Measurements from ENCODE around the gene LRRK1. TPM values are rescaled to one million over a fixed set of nuclear protein-coding genes. Genes with fewer than 3 reads are reported as not detected.

The LRRK1 gene
- polyA plus RNA-seq, 1 of the 3 experiments (the other 2 are of a cell fraction), result 6.9 TPM

DNA sequence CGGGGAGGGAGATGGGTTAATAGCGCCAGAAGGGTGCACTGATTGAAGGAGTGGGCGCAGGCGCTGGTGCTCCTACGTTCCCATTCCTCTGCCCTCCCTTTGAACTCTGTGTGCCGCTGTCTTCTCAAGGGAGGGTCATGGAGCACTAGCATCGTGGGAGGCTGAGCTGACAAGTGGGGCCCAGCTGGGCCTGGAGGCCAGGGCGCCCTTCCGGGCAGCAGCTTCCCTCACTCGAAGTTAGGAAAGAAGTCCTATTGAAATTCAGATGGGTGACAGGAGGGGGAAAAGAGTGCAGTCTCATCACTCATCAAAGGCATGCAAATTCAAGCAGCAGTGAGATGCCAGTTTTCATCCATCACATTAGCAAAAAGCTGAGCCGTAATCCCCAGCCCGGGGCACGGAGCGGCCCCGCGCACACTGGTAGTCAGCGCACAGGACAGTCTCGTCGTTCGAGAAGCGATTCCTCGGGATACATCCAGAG is 128.2 kb downstream of the LRRK1 start:
- Histone ChIP-seq H3K36me3 (replicated peaks in 1 of 2; ENCODE audit: control insufficient read depth in 1 of 2, insufficient read depth in 2 of 2, low read length in 1 of 2) (peaks cover 0 to 16% of the 10 kb centered on the region in 2 experiments), H3K79me2 (ENCODE audit: insufficient read depth) (no peaks in the 10 kb centered on the region), H3K4me1 (ENCODE audit: control insufficient read depth in 1 of 2, insufficient read depth in 2 of 2, low read depth in 1 of 2, low read length in 1 of 2) (no peaks in the 10 kb centered on the region; a peak in 1 of 4 replicates), H3K27me3 (ENCODE audit: insufficient read depth) (no peaks in the 10 kb centered on the region), H3K4me2 (no peak overlapping the region), H3F3A (replicated peaks; ENCODE audit: insufficient read depth) (no peaks in the 10 kb centered on the region), H4K20me1 (ENCODE audit: insufficient read depth) (no peaks in the 10 kb centered on the region), H3K27ac (ENCODE audit: low read depth in 2 of 2, low read length in 1 of 2) (no peak overlapping the region), H3K9me2 (no peaks in the 10 kb centered on the region), H2AFZ (ENCODE audit: low read depth) (no peak overlapping the region), H3K9ac (no peak overlapping the region), H3K4me3 (ENCODE audit: low read depth in 2 of 2, low read length in 1 of 2) (no peak overlapping the region), H3K9me3 (no peaks in the 10 kb centered on the region)
- ChIA-PET CTCF (interaction anchor here (1.2 kb wide), 1 partner anchor 39 kb away, joined by 4 read pairs; no protein-coding TSS in a partner anchor), POLR2A (no interaction called here)
- peak; percentile 4 for DNase-seq
- TF ChIP-seq JUND (IDR thresholded peaks at IDR 0.05), result no peak
- no peak for TF ChIP-seq FOXM1 (IDR thresholded peaks at IDR 0.05; ENCODE audit: low read depth)
- TF ChIP-seq, protein P1, sequence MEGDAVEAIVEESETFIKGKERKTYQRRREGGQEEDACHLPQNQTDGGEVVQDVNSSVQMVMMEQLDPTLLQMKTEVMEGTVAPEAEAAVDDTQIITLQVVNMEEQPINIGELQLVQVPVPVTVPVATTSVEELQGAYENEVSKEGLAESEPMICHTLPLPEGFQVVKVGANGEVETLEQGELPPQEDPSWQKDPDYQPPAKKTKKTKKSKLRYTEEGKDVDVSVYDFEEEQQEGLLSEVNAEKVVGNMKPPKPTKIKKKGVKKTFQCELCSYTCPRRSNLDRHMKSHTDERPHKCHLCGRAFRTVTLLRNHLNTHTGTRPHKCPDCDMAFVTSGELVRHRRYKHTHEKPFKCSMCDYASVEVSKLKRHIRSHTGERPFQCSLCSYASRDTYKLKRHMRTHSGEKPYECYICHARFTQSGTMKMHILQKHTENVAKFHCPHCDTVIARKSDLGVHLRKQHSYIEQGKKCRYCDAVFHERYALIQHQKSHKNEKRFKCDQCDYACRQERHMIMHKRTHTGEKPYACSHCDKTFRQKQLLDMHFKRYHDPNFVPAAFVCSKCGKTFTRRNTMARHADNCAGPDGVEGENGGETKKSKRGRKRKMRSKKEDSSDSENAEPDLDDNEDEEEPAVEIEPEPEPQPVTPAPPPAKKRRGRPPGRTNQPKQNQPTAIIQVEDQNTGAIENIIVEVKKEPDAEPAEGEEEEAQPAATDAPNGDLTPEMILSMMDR (IDR thresholded peaks at IDR 0.05), result no peak
- no peak for TF ChIP-seq EZH2phosphoT487 (IDR thresholded peaks at IDR 0.05; ENCODE audit: borderline replicate concordance, low read depth)
- TF ChIP-seq MXI1 (IDR thresholded peaks at IDR 0.05; ENCODE audit: low read depth, low read length), result no peak
- TF ChIP-seq, protein P2, sequence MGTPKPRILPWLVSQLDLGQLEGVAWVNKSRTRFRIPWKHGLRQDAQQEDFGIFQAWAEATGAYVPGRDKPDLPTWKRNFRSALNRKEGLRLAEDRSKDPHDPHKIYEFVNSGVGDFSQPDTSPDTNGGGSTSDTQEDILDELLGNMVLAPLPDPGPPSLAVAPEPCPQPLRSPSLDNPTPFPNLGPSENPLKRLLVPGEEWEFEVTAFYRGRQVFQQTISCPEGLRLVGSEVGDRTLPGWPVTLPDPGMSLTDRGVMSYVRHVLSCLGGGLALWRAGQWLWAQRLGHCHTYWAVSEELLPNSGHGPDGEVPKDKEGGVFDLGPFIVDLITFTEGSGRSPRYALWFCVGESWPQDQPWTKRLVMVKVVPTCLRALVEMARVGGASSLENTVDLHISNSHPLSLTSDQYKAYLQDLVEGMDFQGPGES (IDR thresholded peaks at IDR 0.05; ENCODE audit: low read depth, low read length), result no peak
- TF ChIP-seq CHD2 (IDR thresholded peaks at IDR 0.05; ENCODE audit: low read length, partially characterized antibody), result no peak
- WGBS (ENCODE audit: low lambda C conversion rate), result 92% methylated on average over 22 of the region's 22 CpGs

DNA sequence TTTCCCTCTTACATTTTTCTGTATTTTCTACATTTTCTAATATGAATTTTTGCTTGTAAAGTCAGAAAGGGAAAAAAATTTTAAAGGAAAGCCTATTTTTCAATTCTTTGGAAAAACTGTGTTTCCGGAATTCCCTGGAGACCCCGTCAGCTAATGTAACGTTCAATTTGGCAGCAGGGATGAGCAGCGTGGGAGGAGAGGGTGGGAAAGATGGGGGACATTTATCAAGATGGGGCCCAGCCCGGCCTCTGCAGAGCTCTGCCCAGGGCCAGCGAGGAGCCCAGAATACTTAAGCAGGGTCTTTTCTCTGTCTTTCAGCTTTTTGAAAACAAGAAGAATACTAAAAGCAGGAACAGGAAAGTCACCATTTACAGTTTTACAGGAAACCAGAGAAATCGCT is 129.0 kb downstream of the LRRK1 start:
- H2AFZ ChIP-seq (ENCODE audit: low read depth), result no peak overlapping the region
- no peaks in the 10 kb centered on the region for H4K20me1 ChIP-seq (ENCODE audit: insufficient read depth)
- H3K27ac ChIP-seq (ENCODE audit: low read depth in 2 of 2, low read length in 1 of 2), result no peak overlapping the region
- POLR2A ChIA-PET, result no interaction called here
- no peak overlapping the region for H3K9ac ChIP-seq
- peak; percentile 6 for DNase-seq
- H3K4me3 ChIP-seq (ENCODE audit: low read depth in 2 of 2, low read length in 1 of 2), result no peak overlapping the region
- no peak overlapping the region for H3K4me2 ChIP-seq
- no peaks in the 10 kb centered on the region for H3K79me2 ChIP-seq (ENCODE audit: insufficient read depth)
- H3F3A ChIP-seq (replicated peaks; ENCODE audit: insufficient read depth), result no peaks in the 10 kb centered on the region
- no peaks in the 10 kb centered on the region for H3K27me3 ChIP-seq (ENCODE audit: insufficient read depth)
- H3K4me1 ChIP-seq (ENCODE audit: control insufficient read depth in 1 of 2, insufficient read depth in 2 of 2, low read depth in 1 of 2, low read length in 1 of 2), result no peaks in the 10 kb centered on the region; a peak in 1 of 4 replicates
- CTCF ChIA-PET, result interaction anchor here (1.2 to 1.7 kb wide), 2 partner anchors 39 to 40 kb away, joined by 4 read pairs; no protein-coding TSS in a partner anchor
- no peaks in the 10 kb centered on the region for H3K9me2 ChIP-seq
- TF ChIP-seq FOXJ3 (CRISPR knock-in tag; IDR thresholded peaks at IDR 0.05) (no peak), MAX (IDR thresholded peaks at IDR 0.05; ENCODE audit: low read depth) (no peak), TAF1 (IDR thresholded peaks at IDR 0.05; ENCODE audit: borderline replicate concordance, low read depth, low read length) (no peak), TCF12 (IDR thresholded peaks at IDR 0.05) (no peak), RCOR1 (IDR thresholded peaks at IDR 0.05; ENCODE audit: low read length) (no peak), RFX5 (IDR thresholded peaks at IDR 0.05; ENCODE audit: low read length) (no peak), MEF2A (IDR thresholded peaks at IDR 0.05; ENCODE audit: borderline replicate concordance, low read depth) (no peak), JUND (IDR thresholded peaks at IDR 0.05) (no peak), PBX3 (IDR thresholded peaks at IDR 0.05) (no peak), YY1 (IDR thresholded peaks at IDR 0.05; ENCODE audit: low read depth) (no peak)
- TF ChIP-seq, protein P3, sequence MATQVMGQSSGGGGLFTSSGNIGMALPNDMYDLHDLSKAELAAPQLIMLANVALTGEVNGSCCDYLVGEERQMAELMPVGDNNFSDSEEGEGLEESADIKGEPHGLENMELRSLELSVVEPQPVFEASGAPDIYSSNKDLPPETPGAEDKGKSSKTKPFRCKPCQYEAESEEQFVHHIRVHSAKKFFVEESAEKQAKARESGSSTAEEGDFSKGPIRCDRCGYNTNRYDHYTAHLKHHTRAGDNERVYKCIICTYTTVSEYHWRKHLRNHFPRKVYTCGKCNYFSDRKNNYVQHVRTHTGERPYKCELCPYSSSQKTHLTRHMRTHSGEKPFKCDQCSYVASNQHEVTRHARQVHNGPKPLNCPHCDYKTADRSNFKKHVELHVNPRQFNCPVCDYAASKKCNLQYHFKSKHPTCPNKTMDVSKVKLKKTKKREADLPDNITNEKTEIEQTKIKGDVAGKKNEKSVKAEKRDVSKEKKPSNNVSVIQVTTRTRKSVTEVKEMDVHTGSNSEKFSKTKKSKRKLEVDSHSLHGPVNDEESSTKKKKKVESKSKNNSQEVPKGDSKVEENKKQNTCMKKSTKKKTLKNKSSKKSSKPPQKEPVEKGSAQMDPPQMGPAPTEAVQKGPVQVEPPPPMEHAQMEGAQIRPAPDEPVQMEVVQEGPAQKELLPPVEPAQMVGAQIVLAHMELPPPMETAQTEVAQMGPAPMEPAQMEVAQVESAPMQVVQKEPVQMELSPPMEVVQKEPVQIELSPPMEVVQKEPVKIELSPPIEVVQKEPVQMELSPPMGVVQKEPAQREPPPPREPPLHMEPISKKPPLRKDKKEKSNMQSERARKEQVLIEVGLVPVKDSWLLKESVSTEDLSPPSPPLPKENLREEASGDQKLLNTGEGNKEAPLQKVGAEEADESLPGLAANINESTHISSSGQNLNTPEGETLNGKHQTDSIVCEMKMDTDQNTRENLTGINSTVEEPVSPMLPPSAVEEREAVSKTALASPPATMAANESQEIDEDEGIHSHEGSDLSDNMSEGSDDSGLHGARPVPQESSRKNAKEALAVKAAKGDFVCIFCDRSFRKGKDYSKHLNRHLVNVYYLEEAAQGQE (IDR thresholded peaks at IDR 0.05; ENCODE audit: low read depth, low read length), result no peak
- TF ChIP-seq, protein P4, sequence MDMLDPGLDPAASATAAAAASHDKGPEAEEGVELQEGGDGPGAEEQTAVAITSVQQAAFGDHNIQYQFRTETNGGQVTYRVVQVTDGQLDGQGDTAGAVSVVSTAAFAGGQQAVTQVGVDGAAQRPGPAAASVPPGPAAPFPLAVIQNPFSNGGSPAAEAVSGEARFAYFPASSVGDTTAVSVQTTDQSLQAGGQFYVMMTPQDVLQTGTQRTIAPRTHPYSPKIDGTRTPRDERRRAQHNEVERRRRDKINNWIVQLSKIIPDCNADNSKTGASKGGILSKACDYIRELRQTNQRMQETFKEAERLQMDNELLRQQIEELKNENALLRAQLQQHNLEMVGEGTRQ (IDR thresholded peaks at IDR 0.05; ENCODE audit: borderline replicate concordance, low read depth, low read length), result no peak
- H3K9me3 ChIP-seq, result no peaks in the 10 kb centered on the region
- peaks cover 0 to 18% of the 10 kb centered on the region in 2 experiments for H3K36me3 ChIP-seq (replicated peaks in 1 of 2; ENCODE audit: control insufficient read depth in 1 of 2, insufficient read depth in 2 of 2, low read length in 1 of 2)
- 94% methylated on average over 7 of the region's 7 CpGs for WGBS (ENCODE audit: low lambda C conversion rate)
